Esophagus squamous epithelium (tissue), 4 donors: ENCODE results near the gene HCAR2.

Experiments used
- POLR2A ChIP-seq, 4 donors: fragments of 450-650 bp; IDR thresholded peaks; one replicate each; pipeline ENCODE4 v1.6.1; 2017; ENCODE audit warnings: antibody characterized with exemption in 4 of 4, mild to moderate bottlenecking in 4 of 4, moderate library complexity in 3 of 4
- TF ChIP-seq, protein P1 (sequence below), 6 experiments: fragments of 450-650 bp in 4 of 6; fragments of 200-600 bp in 2 of 6; sonication (generic) in 2 of 6; IDR thresholded peaks; one replicate each; pipeline ENCODE4 v1.5.1; 2016 to 2019; ENCODE audit warnings: antibody characterized with exemption in 6 of 6, mild to moderate bottlenecking in 4 of 6, moderate library complexity in 4 of 6

- no peak for TF ChIP-seq POLR2A (IDR thresholded peaks at IDR 0.05)
- TF ChIP-seq, protein P1, sequence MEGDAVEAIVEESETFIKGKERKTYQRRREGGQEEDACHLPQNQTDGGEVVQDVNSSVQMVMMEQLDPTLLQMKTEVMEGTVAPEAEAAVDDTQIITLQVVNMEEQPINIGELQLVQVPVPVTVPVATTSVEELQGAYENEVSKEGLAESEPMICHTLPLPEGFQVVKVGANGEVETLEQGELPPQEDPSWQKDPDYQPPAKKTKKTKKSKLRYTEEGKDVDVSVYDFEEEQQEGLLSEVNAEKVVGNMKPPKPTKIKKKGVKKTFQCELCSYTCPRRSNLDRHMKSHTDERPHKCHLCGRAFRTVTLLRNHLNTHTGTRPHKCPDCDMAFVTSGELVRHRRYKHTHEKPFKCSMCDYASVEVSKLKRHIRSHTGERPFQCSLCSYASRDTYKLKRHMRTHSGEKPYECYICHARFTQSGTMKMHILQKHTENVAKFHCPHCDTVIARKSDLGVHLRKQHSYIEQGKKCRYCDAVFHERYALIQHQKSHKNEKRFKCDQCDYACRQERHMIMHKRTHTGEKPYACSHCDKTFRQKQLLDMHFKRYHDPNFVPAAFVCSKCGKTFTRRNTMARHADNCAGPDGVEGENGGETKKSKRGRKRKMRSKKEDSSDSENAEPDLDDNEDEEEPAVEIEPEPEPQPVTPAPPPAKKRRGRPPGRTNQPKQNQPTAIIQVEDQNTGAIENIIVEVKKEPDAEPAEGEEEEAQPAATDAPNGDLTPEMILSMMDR (IDR thresholded peaks at IDR 0.05) = no peak
Observed at GRCh38 chr12:122665349-122665748, 37.8 kb downstream of the HCAR2 start.
